Measurements from ENCODE around the gene CCNQ.

GRCh38 chrX:153638436-153639176, 39.7 kb upstream of the CCNQ start:
- no peak for TF ChIP-seq EZH2 (IDR thresholded peaks at IDR 0.05; ENCODE audit: borderline replicate concordance, insufficient read depth, low read depth, low read length, poor library complexity, severe bottlenecking)
- TF ChIP-seq, protein P1, sequence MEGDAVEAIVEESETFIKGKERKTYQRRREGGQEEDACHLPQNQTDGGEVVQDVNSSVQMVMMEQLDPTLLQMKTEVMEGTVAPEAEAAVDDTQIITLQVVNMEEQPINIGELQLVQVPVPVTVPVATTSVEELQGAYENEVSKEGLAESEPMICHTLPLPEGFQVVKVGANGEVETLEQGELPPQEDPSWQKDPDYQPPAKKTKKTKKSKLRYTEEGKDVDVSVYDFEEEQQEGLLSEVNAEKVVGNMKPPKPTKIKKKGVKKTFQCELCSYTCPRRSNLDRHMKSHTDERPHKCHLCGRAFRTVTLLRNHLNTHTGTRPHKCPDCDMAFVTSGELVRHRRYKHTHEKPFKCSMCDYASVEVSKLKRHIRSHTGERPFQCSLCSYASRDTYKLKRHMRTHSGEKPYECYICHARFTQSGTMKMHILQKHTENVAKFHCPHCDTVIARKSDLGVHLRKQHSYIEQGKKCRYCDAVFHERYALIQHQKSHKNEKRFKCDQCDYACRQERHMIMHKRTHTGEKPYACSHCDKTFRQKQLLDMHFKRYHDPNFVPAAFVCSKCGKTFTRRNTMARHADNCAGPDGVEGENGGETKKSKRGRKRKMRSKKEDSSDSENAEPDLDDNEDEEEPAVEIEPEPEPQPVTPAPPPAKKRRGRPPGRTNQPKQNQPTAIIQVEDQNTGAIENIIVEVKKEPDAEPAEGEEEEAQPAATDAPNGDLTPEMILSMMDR (IDR thresholded peaks at IDR 0.05) = no peak
